ENCODE data around the gene GALNT18. TPM values are rescaled to one million over a fixed set of nuclear protein-coding genes. Genes with fewer than 3 reads are reported as not detected.

The GALNT18 gene
- total RNA-seq, 1 donor from 2014 or later = 38.4 TPM

- no peak overlapping the region for H3K27ac Mint-ChIP-seq (ENCODE audit: unreplicated experiment)
- peaks cover 10% of the 10 kb centered on the region for H3K36me3 Mint-ChIP-seq (ENCODE audit: low read depth)
- DNase-seq (ENCODE audit: low spot score) = no peak
- no peaks in the 10 kb centered on the region for H3K9me3 Mint-ChIP-seq (ENCODE audit: low read depth)
- H3K4me1 Mint-ChIP-seq (ENCODE audit: low read depth) = peaks cover 49% of the 10 kb centered on the region
- H3K27me3 Mint-ChIP-seq (ENCODE audit: low read depth) = no peaks in the 10 kb centered on the region
- TF ChIP-seq, protein P1, sequence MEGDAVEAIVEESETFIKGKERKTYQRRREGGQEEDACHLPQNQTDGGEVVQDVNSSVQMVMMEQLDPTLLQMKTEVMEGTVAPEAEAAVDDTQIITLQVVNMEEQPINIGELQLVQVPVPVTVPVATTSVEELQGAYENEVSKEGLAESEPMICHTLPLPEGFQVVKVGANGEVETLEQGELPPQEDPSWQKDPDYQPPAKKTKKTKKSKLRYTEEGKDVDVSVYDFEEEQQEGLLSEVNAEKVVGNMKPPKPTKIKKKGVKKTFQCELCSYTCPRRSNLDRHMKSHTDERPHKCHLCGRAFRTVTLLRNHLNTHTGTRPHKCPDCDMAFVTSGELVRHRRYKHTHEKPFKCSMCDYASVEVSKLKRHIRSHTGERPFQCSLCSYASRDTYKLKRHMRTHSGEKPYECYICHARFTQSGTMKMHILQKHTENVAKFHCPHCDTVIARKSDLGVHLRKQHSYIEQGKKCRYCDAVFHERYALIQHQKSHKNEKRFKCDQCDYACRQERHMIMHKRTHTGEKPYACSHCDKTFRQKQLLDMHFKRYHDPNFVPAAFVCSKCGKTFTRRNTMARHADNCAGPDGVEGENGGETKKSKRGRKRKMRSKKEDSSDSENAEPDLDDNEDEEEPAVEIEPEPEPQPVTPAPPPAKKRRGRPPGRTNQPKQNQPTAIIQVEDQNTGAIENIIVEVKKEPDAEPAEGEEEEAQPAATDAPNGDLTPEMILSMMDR (IDR thresholded peaks at IDR 0.05) = no peak
- no peak overlapping the region for H3K4me3 Mint-ChIP-seq (ENCODE audit: unreplicated experiment)
Measured at GRCh38 chr11:11441091-11441490, 180.7 kb downstream of the GALNT18 start.

- TF ChIP-seq, protein P1 (IDR thresholded peaks at IDR 0.05) = no peak
- H3K4me1 Mint-ChIP-seq (ENCODE audit: low read depth) = peaks cover 40% of the 10 kb centered on the region
- DNase-seq (ENCODE audit: low spot score) = no peak
- peak overlapping the region; percentile 43 for H3K27ac Mint-ChIP-seq (ENCODE audit: unreplicated experiment)
- no peaks in the 10 kb centered on the region for H3K9me3 Mint-ChIP-seq (ENCODE audit: low read depth)
- H3K27me3 Mint-ChIP-seq (ENCODE audit: low read depth) = no peaks in the 10 kb centered on the region
- no peak overlapping the region for H3K4me3 Mint-ChIP-seq (ENCODE audit: unreplicated experiment)
- H3K36me3 Mint-ChIP-seq (ENCODE audit: low read depth) = peaks cover 10% of the 10 kb centered on the region
Measured at GRCh38 chr11:11440144-11440543, 181.7 kb downstream of the GALNT18 start.

DNA sequence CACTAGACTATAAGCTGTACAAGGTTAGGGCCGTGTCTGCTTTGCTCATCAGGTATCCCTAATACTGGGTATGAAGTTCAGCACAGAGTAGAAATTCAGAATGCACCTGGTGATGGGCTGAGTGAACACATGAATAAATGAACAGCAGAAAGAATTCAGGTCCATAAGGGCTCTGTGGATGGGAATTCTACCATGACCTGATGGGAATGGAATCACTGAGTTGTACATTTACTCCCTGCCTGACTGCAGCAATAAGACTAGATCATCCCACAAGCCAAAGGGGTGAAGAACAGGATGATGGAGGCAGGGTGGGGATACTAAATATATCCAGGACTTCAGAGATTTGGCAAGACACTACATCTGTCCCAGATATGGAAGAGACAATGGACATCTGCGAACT is 182.2 kb downstream of the GALNT18 start:
- TF ChIP-seq, protein P1 (IDR thresholded peaks at IDR 0.05) = no peak
- no peak overlapping the region for H3K27ac Mint-ChIP-seq (ENCODE audit: unreplicated experiment)
- no peak for DNase-seq (ENCODE audit: low spot score)

DNA sequence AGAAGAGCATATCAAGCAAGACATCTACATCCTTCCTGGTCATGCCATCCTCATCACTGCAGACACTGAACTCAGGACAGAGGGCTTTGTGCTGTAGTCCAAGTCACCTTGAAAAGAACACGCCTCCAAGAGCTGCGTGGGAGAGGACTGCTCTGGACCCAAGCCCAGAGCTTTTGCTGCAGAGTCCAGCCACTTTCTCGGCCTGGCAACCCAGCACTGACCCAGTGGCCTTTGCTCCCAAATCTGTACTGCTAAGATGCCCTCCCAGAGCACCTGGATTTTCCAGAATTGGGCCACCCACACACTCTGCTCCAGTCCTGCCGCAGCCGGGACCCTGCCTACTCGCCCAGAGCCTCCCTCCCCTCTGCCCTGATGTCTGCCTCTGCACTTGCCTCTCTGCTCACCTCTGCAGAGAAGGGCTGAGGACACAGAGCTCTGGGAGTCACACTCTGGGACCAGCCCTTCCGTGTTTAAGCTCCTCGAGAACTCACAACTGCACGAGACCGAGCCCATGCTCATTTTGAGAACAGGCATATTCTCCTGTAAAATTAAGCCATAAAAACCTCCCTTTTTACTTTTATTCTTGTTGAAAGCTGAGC is 185.0 kb downstream of the GALNT18 start:
- no peaks in the 10 kb centered on the region for H3K27me3 Mint-ChIP-seq (ENCODE audit: low read depth)
- H3K27ac Mint-ChIP-seq (ENCODE audit: unreplicated experiment) = no peak overlapping the region
- H3K4me3 Mint-ChIP-seq (ENCODE audit: unreplicated experiment) = no peak overlapping the region
- no peaks in the 10 kb centered on the region for H3K9me3 Mint-ChIP-seq (ENCODE audit: low read depth)
- H3K4me1 Mint-ChIP-seq (ENCODE audit: low read depth) = peaks cover 15% of the 10 kb centered on the region
- no peak for DNase-seq (ENCODE audit: low spot score)
- TF ChIP-seq, protein P1 (IDR thresholded peaks at IDR 0.05) = no peak
- peaks cover 20% of the 10 kb centered on the region for H3K36me3 Mint-ChIP-seq (ENCODE audit: low read depth)

More for the DNA sequence above, 182.2 kb downstream of the GALNT18 start:
- Mint-ChIP-seq H3K4me3 (ENCODE audit: unreplicated experiment) (no peak overlapping the region), H3K27me3 (ENCODE audit: low read depth) (no peaks in the 10 kb centered on the region), H3K36me3 (ENCODE audit: low read depth) (peaks cover 10% of the 10 kb centered on the region), H3K9me3 (ENCODE audit: low read depth) (no peaks in the 10 kb centered on the region), H3K4me1 (ENCODE audit: low read depth) (peaks cover 34% of the 10 kb centered on the region)

DNA sequence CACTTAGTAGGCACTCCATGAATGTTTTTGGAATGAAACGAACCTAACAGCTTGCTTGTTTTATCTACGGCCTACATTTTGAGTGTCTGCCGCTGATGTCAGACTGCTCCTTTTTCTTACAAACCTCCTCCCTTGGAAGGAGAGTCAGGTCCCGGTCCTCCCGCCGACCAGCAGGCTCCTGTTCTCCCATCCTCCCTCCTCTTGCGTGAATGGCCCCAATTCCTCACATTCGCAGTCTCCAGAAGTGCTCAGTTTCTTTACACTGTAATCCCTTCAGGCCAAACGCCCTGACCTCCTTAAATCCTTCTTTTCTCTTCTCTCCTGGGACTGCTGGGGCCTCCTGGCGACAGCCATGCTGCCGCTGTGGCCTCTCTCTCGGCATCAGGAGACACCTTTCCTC is 186.2 kb downstream of the GALNT18 start:
- Mint-ChIP-seq H3K36me3 (ENCODE audit: low read depth) (peaks cover 28% of the 10 kb centered on the region), H3K4me1 (ENCODE audit: low read depth) (peaks cover 14% of the 10 kb centered on the region), H3K4me3 (ENCODE audit: unreplicated experiment) (no peak overlapping the region), H3K9me3 (ENCODE audit: low read depth) (no peaks in the 10 kb centered on the region), H3K27me3 (ENCODE audit: low read depth) (no peaks in the 10 kb centered on the region), H3K27ac (ENCODE audit: unreplicated experiment) (no peak overlapping the region)
- TF ChIP-seq, protein P1 (IDR thresholded peaks at IDR 0.05) = no peak
- no peak for DNase-seq (ENCODE audit: low spot score)
